HCEC 1CT (cell line): ENCODE measurements around the gene SLC25A23.
"Not testable (repeated sequence)": the region's sequence is repeated elsewhere in the genome, so short reads cannot be mapped to it uniquely, and the experiment has no call there.

Experiments used
- DNase-seq: peaks from one replicate; pipeline ENCODE4 v3.0.0-alpha.2; 2017

The SLC25A23 gene

GRCh38 chr19:6459262-6460098, at the start of gene SLC25A23:
TSS of gene SLC25A23 (minus strand) at chr19:6459792. CDS start at chr19:6459628, 164 bp downstream.
- DNase-seq: peak; percentile 53

- DNase-seq: not testable (repeated sequence)
Measured at GRCh38 chr19:6508028-6508771, 48.6 kb upstream of the SLC25A23 start.

DNA sequence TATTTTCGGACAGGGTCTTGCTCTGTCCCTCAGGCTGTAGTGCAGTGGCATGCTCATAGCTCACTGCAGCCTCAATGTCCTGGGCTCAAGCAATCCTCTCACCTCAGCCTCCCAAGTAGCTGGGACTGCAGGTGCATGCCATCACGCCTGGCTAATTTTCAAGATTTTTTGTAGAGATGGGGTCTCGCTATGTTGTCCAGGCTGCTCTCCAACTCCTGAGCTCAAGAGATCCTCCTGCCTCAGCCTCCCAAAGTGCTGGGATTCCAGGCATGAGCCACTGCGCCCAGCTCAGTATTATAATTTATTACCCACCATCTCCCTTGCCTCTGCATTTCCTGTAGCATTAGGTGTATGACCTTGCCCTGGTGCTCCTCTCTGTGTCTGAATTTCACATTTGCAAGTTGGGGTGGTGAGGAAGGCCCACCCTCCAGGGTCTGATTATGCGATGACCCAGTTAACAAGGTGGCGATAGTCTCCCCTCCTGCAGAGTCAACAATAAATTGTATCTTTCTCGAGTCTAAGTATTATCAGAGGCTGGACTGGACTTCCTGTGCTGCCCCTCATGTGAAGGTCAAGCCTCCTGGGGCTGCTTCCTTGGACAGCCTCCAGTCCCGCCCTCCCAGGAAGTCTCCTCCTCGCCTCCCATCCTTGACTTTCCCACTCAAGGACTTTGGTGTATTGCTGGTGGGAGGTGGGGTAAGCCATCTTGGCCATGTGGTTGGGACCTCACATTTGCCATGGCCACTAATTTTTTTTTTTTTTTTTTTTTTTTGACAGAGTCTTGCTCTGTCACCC, 44.0 kb upstream of the SLC25A23 start:
- no peak for DNase-seq

DNA sequence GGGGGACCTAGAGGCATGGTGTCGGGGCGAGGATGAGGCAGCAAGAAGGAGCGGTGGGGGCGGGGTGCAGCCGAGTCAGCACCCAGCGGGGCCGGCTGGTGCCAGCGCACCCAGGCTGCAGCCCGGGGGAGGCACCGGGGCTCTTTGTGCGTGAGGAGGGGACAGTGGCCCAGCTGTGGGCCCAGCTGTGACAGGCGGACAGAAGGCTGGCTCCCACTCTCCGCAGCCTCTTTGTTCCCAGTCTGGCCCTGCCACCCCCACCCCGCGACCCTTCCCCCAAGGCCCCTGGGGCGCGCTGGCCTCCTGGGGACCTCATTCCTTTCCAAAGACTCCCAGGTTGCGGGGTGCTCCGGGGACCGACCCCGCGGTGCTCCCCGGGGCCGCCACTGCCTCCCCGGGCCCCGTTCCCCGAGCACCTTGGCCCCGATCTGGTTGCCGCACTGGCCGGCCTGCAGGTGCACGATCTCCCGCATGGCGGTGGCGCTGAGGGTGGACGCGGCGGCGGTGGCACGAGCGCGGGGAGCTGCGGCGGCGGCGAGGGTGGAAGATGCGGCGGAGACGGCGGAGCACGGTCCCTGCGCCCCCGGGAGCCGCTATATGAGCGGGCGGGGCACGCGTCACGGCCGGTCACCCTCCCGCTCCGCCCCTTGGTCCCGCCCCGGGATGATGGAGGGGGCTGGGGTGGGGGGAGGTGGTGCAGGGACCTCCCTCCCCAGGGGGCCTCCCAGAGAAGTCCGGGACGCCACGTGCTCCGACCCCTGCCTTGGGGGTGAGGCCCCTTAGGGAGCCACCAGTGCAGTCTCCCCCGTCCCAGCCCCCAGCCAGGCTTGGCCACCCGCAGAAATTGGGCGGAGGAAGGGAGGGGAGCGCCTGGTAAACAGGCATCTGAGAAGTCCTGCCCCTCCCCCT, 42.4 kb upstream of the SLC25A23 start, which contains the start of gene TUBB4A:
TUBB4A (minus strand) TSS at position 570 of the 909 bp plus-strand sequence; CDS start at position 473, 97 bp downstream.
- DNase-seq: no peak

DNA sequence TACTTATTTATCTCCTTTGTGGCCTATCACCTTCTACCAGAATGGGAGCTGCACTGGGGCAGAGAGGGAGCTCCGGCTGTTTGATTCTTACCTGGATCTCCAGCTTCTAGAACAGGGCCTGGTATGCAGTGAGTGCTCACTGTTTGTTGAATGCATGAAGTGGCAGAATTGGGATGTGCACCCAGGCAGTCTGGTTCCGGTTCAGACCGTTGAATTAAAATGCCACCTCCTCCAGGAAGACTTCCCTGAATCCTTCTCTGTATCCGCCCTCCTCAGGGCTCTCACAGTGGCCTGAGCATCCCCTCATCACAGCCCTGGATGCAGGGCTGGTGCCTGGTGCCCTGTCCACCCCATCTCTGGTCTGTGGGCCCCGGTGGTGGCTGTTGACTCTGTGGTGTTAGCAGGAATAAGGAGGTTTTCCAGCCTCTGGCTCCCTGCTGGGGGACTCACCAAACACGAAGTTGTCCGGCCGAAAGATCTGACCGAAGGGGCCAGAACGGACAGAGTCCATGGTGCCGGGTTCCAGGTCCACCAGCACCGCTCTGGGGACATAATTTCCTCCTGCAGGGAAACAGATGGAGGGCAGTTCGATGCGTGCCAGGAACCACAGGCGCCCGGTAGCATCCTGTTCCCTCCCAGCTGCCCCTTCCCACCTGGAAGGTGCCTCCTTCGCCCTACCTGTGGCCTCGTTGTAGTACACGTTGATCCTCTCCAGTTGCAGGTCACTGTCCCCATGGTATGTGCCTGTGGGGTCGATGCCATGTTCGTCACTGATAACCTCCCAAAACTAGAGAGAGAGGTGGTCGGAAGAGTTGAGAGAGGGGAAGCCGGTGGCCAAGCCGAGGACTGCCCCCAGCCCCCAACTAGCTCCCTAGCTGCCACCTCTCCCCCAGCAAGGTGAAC, 41.5 kb upstream of the SLC25A23 start:
- no peak for DNase-seq

GRCh38 chr19:6499052-6499790, 39.6 kb upstream of the SLC25A23 start:
- no peak for DNase-seq

DNA sequence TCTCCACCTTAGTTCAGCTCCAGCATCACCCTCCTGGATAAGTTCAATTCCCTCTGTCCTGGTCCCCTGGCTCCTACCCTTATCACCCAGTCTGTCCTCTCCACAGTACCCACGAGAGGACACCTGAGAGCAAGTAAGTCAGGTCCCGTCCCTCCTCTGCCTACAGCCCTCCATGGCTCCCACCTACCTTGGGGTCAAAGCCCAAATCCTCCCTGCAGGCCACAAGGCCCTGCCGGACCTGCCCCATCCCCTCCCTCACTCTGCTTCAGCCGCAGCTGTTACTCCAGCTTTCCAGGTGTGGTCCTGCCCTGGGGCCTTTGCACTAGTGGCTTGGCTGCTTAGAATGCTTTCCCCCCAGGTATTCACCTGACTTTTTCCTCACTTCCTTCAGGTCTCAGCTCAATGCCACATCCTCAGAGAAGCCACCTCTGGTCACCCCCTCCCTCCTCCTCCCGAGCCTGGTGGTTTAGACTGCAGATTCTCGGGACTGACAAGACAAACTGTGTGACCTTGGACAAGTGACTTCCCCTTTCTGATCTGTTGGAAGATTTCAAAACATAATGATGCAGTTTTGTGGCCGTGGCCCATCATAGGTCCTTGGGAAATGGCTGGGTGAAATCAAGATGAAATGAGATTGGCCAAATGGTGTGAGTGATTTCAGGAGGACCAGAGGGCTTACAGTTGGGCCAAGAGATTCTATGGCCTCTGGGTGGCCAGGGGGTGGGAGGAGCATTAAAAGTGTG, 38.9 kb upstream of the SLC25A23 start:
- DNase-seq: no peak

GRCh38 chr19:6495947-6496346, 36.4 kb upstream of the SLC25A23 start:
- DNase-seq: no peak

GRCh38 chr19:6494438-6495036, 34.9 kb upstream of the SLC25A23 start:
- DNase-seq: no peak

GRCh38 chr19:6491802-6492592, 32.4 kb upstream of the SLC25A23 start:
- DNase-seq: no peak

DNA sequence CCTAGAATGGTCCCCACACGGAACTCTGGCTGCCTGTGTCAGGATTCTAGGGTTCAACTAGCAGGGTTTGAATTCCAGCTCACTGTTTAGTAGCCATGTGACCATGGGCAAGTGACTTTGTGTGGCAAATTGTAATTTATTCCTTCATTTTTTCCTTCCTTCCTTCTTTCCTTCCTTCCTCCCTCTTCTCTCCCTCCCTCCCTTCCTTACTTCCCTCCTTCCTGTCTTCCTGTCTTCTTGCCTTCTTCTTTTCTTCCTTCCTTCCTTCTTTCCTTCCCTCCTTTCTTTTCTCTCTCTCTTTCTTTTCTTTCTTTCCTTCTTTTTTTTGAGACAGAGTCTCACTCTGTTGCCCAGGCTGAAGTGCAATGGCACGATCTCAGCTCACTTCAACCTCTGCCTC, 30.5 kb upstream of the SLC25A23 start:
- DNase-seq: no peak

GRCh38 chr19:6489278-6490061, 29.9 kb upstream of the SLC25A23 start:
- DNase-seq: no peak

- DNase-seq: no peak
Measured at GRCh38 chr19:6484831-6485230, 25.2 kb upstream of the SLC25A23 start.

- DNase-seq: no peak
Measured at GRCh38 chr19:6484230-6484629, 24.6 kb upstream of the SLC25A23 start.

DNA sequence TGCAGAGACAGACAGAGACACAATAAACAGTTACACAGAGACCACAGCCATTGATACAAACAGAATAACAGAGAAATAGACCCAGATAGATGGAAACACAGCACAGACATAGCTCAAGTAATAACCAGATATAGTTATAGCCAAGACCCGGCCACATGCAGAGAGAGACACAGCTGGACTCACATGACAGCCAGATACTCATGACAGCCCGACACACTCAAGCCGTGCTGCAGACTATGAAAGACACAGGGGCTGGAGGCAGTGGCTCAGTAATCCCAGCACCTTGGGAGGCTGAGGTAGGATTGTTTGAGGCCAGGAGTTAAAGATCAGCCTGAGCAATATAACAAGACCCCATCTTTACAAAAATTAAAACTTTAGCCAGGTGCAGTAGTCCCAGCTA, 23.6 kb upstream of the SLC25A23 start:
- DNase-seq: no peak

DNA sequence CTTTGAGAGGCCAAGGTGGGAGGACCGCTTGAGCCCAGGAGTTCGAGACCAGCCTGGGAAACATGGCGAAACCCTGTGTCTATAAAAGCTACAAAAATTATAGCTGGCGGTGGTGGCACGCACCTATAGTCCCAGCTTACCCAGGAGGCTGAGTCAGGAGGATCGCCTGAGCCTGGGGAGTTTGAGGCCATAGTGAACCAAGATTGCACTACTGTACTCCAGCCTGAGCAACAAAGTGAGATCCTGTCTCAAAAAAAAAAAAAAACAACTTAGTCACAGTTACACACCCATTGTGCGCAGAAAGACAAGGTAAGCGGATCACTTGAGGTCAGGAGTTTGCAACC, 22.7 kb upstream of the SLC25A23 start:
- DNase-seq: no peak

- DNase-seq: no peak
Measured at GRCh38 chr19:6481541-6482342, 22.1 kb upstream of the SLC25A23 start, which contains the start of gene DENND1C. TSS of gene DENND1C (minus strand) at chr19:6481787. CDS start at chr19:6481695, 92 bp downstream.
